HEK293 (cell line): Measurements from ENCODE around the gene BAIAP2.

Experiments used
- CTCF ChIA-PET: fragments of 350-600 bp; formaldehyde crosslinking; extraction: SDS; loops from one replicate; lab custom pipeline; 2021; ENCODE audit warnings: antibody characterized with exemption; lab: Yijun Ruan, JAX
- POLR2A ChIA-PET: fragments of 300-600 bp; formaldehyde crosslinking; extraction: SDS; loops from one replicate; lab custom pipeline; 2020; ENCODE audit warnings: antibody characterized with exemption, inconsistent platforms; lab: Yijun Ruan, JAX
- H3K27ac ChIP-seq: fragments of 200-500 bp; sonication (Bioruptor generic); 2 replicates; pipeline ENCODE4 v1.5.1; 2014; ENCODE audit warnings: low read depth, low read length, control low read depth, inconsistent platforms; ENCODE audit errors: extremely low read depth
- H3K36me3 ChIP-seq, 2 experiments: fragments of 200-500 bp in 1 of 2; sonication (Bioruptor generic) in 1 of 2; 1 replicate in 1 of 2; 2 replicates in 1 of 2; pipeline ENCODE4 v1.5.1; 2014 to 2017; ENCODE audit warnings: inconsistent platforms in 2 of 2, low read length in 2 of 2; ENCODE audit not compliant: control insufficient read depth in 2 of 2, insufficient read depth in 1 of 2
- H3K4me1 ChIP-seq: fragments of 200-500 bp; sonication (Bioruptor generic); 2 replicates; pipeline ENCODE4 v1.5.1; 2014; ENCODE audit warnings: mild to moderate bottlenecking, low read length, inconsistent platforms; ENCODE audit not compliant: control insufficient read depth, insufficient read depth
- H3K4me3 ChIP-seq: 2 replicates; pipeline ENCODE4 v1.5.1; 2011; ENCODE audit warnings: low read depth, mild to moderate bottlenecking, control low read depth, low read length, moderate library complexity
- H3K9me3 ChIP-seq: fragments of 200-500 bp; sonication (Bioruptor generic); 2 replicates; pipeline ENCODE4 v1.5.1; 2014; ENCODE audit warnings: low read depth, low read length, inconsistent platforms; ENCODE audit not compliant: control insufficient read depth, insufficient read depth
- GLIS1 ChIP-seq: fragments of 450-650 bp; formaldehyde crosslinking; IDR thresholded peaks from 2 replicates; pipeline ENCODE4 v1.5.1; 2016; ENCODE audit warnings: missing biosample characterization, missing genetic modification characterization
- KLF8 ChIP-seq: fragments of 450-650 bp; formaldehyde crosslinking; IDR thresholded peaks from 2 replicates; pipeline ENCODE4 v1.5.1; 2016; ENCODE audit warnings: missing biosample characterization, missing genetic modification characterization
- SCRT2 ChIP-seq: fragments of 450-650 bp; formaldehyde crosslinking; IDR thresholded peaks from 2 replicates; pipeline ENCODE4 v1.5.1; 2016; ENCODE audit warnings: missing biosample characterization, missing genetic modification characterization
- SETDB1 ChIP-seq: IDR thresholded peaks from one replicate; pipeline ENCODE4 v1.6.1; 2017; ENCODE audit warnings: mild to moderate bottlenecking, low read length, moderate library complexity, mixed read lengths; ENCODE audit not compliant: insufficient read length
- SP3 ChIP-seq: fragments of 450-650 bp; formaldehyde crosslinking; IDR thresholded peaks from 2 replicates; pipeline ENCODE4 v1.5.1; 2016; ENCODE audit warnings: missing biosample characterization, missing genetic modification characterization
- WT1 ChIP-seq: fragments of 450-650 bp; formaldehyde crosslinking; IDR thresholded peaks from 2 replicates; pipeline ENCODE4 v1.5.1; 2016; ENCODE audit warnings: missing biosample characterization, missing genetic modification characterization
- ZFHX2 ChIP-seq: fragments of 450-650 bp; formaldehyde crosslinking; conservative IDR thresholded peaks from 2 replicates; pipeline ENCODE4 v1.5.1; 2016; ENCODE audit warnings: missing biosample characterization, missing genetic modification characterization
- ZIC2 ChIP-seq: fragments of 450-650 bp; formaldehyde crosslinking; IDR thresholded peaks from 2 replicates; pipeline ENCODE4 v1.5.1; 2016; ENCODE audit warnings: missing biosample characterization, missing genetic modification characterization
- ZNF146 ChIP-seq: fragments of 450-650 bp; formaldehyde crosslinking; IDR thresholded peaks from 2 replicates; pipeline ENCODE4 v1.5.1; 2016; ENCODE audit warnings: missing biosample characterization, missing genetic modification characterization
- ZNF157 ChIP-seq: fragments of 450-650 bp; formaldehyde crosslinking; IDR thresholded peaks from 2 replicates; pipeline ENCODE4 v1.5.1; 2016; ENCODE audit warnings: missing biosample characterization, missing genetic modification characterization
- ZNF184 ChIP-seq: fragments of 450-650 bp; IDR thresholded peaks from 2 replicates; pipeline ENCODE4 v1.5.1; 2018; ENCODE audit warnings: missing biosample characterization, mild to moderate bottlenecking, missing genetic modification characterization
- ZNF274 ChIP-seq, 2 experiments: fragments of 200-500 bp in 1 of 2; fragments of 450-650 bp in 1 of 2; sonication (Bioruptor generic) in 1 of 2; formaldehyde crosslinking in 1 of 2; IDR thresholded peaks; 2 replicates each; pipeline versions ENCODE4 v1.5.1 to v1.6.1; 2014 to 2016; ENCODE audit warnings: borderline replicate concordance in 1 of 2, inconsistent platforms in 1 of 2, low read length in 1 of 2, missing biosample characterization in 1 of 2, missing genetic modification characterization in 1 of 2
- ZNF366 ChIP-seq: fragments of 450-650 bp; formaldehyde crosslinking; conservative IDR thresholded peaks from 2 replicates; pipeline ENCODE4 v1.5.1; 2016; ENCODE audit warnings: missing biosample characterization, missing genetic modification characterization
- ZNF426 ChIP-seq: fragments of 450-650 bp; formaldehyde crosslinking; IDR thresholded peaks from 2 replicates; pipeline ENCODE4 v1.5.1; 2017; ENCODE audit warnings: missing biosample characterization, missing genetic modification characterization, mild to moderate bottlenecking, inconsistent platforms, moderate library complexity
- ZNF837 ChIP-seq: fragments of 450-650 bp; formaldehyde crosslinking; IDR thresholded peaks from 2 replicates; pipeline ENCODE4 v1.5.1; 2016; ENCODE audit warnings: missing biosample characterization, missing genetic modification characterization
- ZNF843 ChIP-seq: fragments of 450-650 bp; formaldehyde crosslinking; IDR thresholded peaks from 2 replicates; pipeline ENCODE4 v1.5.1; 2016; ENCODE audit warnings: missing biosample characterization, missing genetic modification characterization
- ZSCAN23 ChIP-seq: fragments of 450-650 bp; formaldehyde crosslinking; IDR thresholded peaks from 2 replicates; pipeline ENCODE4 v1.5.1; 2016; ENCODE audit warnings: missing biosample characterization, missing genetic modification characterization
- ZXDB ChIP-seq: fragments of 450-650 bp; formaldehyde crosslinking; IDR thresholded peaks from 2 replicates; pipeline ENCODE4 v1.5.1; 2016; ENCODE audit warnings: missing biosample characterization, missing genetic modification characterization
- TF ChIP-seq, protein P1 (sequence below): fragments of 450-650 bp; formaldehyde crosslinking; IDR thresholded peaks from 2 replicates; pipeline ENCODE4 v1.5.1; 2016; ENCODE audit warnings: missing biosample characterization, missing genetic modification characterization, low read depth
- TF ChIP-seq, protein P2 (sequence below): IDR thresholded peaks from 2 replicates; pipeline ENCODE4 v1.6.1; 2011; ENCODE audit warnings: mild to moderate bottlenecking, low read depth, low read length, borderline replicate concordance
- TF ChIP-seq, protein P3 (sequence below): fragments of 450-650 bp; formaldehyde crosslinking; conservative IDR thresholded peaks from 2 replicates; pipeline ENCODE4 v1.5.1; 2016; ENCODE audit warnings: low read depth, missing biosample characterization, missing genetic modification characterization
- TF ChIP-seq, protein P4 (sequence below): sonication (generic); formaldehyde crosslinking; IDR thresholded peaks from 2 replicates; pipeline ENCODE4 v1.8.1; 2022; ENCODE audit warnings: mild to moderate bottlenecking, moderate library complexity, missing genetic modification reagents
- TF ChIP-seq, protein P5 (sequence below): fragments of 450-650 bp; formaldehyde crosslinking; IDR thresholded peaks from 2 replicates; pipeline ENCODE4 v1.5.1; 2017; ENCODE audit warnings: missing biosample characterization, missing genetic modification characterization

Gene BAIAP2

DNA sequence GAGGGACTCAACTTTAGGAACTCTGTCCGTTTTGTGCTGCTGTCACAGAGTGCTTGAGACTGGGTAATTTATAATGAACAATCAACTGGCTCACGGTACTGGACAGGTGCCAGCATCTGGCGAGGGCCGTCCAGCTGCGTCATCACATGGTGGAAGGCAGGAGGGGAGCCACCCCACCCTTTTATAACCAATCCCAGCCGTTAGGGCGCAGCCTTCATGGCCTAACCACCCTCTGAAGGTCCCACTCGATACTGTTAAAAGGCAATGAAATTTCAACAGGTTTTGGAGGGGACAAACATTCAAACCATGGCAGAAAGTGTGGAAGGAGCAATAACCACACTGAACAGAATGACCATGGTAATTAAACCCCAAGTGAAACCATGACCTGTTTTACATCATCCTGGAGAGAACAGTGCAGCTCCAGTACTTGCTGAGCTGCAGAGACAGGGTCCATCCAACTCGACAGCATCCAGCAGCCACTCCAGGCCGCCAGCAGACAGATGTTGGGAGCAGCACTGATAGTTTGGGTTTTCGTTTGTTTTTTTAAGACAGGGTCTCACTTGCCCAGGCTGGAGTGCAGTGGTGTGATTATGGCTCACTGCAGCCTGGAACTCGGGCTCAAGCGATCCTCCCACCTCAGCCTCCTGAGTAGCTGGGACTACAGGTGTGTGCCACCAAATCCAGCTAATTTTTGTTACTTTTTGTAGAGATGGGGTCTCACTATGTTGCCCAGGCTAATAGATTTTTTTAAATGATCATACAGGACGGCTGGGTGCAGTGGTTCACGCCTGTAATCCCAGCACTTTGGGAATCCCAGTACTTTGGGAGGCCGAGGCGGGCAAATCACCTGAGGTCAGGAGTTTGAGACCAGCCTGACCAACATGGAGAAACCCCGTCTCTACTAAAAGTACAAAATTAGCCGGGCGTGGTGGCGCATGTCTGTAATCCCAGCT is 32.3 kb upstream of the BAIAP2 start (continued):
- TF ChIP-seq, protein P1, sequence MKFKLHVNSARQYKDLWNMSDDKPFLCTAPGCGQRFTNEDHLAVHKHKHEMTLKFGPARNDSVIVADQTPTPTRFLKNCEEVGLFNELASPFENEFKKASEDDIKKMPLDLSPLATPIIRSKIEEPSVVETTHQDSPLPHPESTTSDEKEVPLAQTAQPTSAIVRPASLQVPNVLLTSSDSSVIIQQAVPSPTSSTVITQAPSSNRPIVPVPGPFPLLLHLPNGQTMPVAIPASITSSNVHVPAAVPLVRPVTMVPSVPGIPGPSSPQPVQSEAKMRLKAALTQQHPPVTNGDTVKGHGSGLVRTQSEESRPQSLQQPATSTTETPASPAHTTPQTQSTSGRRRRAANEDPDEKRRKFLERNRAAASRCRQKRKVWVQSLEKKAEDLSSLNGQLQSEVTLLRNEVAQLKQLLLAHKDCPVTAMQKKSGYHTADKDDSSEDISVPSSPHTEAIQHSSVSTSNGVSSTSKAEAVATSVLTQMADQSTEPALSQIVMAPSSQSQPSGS (tag by site-specific recombination), result 0 out of 2 replicates have a peak, but pooled peaks have one; percentile 46
- peak; percentile 84 for TF ChIP-seq ZNF366

DNA sequence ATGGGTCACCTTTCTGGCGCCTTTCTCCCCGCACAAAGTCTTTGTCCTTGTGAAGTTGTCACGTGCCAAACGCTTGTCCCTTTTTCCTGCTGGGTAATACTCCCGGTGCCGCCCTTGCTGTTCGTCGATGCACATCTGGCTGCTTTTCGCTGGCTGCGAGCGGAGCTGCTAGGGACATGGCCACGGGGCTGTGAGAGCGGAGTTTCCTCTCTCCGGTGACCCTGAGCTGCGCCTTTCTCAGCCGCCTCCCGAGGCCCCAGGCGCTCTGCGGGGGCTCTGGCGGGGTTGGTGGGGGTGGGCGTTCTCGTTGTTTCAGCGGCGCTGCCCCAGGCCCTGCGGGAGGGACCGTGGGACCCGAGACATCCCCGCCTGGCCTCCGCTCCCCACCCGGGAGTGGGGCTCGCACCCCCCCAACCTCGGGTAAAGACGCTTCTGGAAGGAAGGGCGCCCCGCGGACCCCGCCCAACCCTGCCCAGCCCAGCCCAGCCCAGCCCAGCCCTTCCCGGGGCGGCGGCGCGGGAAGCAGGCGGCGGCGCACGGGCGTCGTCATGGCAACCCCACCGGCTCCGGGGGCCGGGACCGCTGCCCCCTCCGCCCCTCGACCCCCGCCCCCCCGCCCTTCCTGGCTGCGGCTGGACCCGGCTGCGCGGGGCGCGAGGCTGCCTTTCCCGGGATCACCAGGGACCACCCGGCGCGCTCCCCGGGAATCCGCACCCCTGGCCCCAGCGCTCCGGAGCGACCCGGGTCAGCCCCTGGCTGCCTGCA is 31.1 kb upstream of the BAIAP2 start:
- POLR2A ChIA-PET, result interaction anchor here (1.3 to 2.7 kb wide), 2 partner anchors 10 to 20 kb away, joined by 4 to 6 read pairs; no protein-coding TSS in a partner anchor
- Histone ChIP-seq H3K27ac (no peak overlapping the region), H3K4me1 (peaks cover 10% of the 10 kb centered on the region), H3K36me3 (peaks cover 0 to 15% of the 10 kb centered on the region in 2 experiments; a peak in 1 of 3 replicates), H3K9me3 (no peaks in the 10 kb centered on the region), H3K4me3 (peak overlapping the region; percentile 32)
- CTCF ChIA-PET, result interaction anchor here (0.6 to 0.8 kb wide), 4 partner anchors 18 to 481 kb away, joined by 3 to 4 read pairs (median 3); no protein-coding TSS in a partner anchor
- TF ChIP-seq, protein P2, sequence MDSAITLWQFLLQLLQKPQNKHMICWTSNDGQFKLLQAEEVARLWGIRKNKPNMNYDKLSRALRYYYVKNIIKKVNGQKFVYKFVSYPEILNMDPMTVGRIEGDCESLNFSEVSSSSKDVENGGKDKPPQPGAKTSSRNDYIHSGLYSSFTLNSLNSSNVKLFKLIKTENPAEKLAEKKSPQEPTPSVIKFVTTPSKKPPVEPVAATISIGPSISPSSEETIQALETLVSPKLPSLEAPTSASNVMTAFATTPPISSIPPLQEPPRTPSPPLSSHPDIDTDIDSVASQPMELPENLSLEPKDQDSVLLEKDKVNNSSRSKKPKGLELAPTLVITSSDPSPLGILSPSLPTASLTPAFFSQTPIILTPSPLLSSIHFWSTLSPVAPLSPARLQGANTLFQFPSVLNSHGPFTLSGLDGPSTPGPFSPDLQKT, result no peak
- no peak for TF ChIP-seq ZNF837 (tag by site-specific recombination)
- TF ChIP-seq ZXDB (tag by site-specific recombination), result no peak
- no peak for TF ChIP-seq ZNF274 (IDR thresholded peaks at IDR 0.05; ENCODE audit: low read length)
- no peak for TF ChIP-seq ZNF274 (tag by site-specific recombination; IDR thresholded peaks at IDR 0.05; ENCODE audit: borderline replicate concordance)
- no peak for TF ChIP-seq KLF8 (tag by site-specific recombination)
- 0 out of 2 replicates have a peak, but pooled peaks have one; percentile 16 for TF ChIP-seq WT1 (tag by site-specific recombination)
- TF ChIP-seq GLIS1 (tag by site-specific recombination), result peak; percentile 52
- peak; percentile 74 for TF ChIP-seq ZFHX2 (tag by site-specific recombination)
- TF ChIP-seq ZSCAN23 (tag by site-specific recombination), result no peak
- no peak for TF ChIP-seq SCRT2 (tag by site-specific recombination)
- TF ChIP-seq ZNF426 (tag by site-specific recombination), result no peak
- TF ChIP-seq ZIC2 (tag by site-specific recombination), result peak; percentile 39
- no peak for TF ChIP-seq ZNF157 (tag by site-specific recombination)
- TF ChIP-seq SETDB1, result no peak
- TF ChIP-seq ZNF843 (tag by site-specific recombination), result no peak
- peak; percentile 100 for TF ChIP-seq ZNF146 (tag by site-specific recombination)
- TF ChIP-seq SP3, result 0 out of 2 replicates have a peak, but pooled peaks have one; percentile 34
- TF ChIP-seq, protein P3, sequence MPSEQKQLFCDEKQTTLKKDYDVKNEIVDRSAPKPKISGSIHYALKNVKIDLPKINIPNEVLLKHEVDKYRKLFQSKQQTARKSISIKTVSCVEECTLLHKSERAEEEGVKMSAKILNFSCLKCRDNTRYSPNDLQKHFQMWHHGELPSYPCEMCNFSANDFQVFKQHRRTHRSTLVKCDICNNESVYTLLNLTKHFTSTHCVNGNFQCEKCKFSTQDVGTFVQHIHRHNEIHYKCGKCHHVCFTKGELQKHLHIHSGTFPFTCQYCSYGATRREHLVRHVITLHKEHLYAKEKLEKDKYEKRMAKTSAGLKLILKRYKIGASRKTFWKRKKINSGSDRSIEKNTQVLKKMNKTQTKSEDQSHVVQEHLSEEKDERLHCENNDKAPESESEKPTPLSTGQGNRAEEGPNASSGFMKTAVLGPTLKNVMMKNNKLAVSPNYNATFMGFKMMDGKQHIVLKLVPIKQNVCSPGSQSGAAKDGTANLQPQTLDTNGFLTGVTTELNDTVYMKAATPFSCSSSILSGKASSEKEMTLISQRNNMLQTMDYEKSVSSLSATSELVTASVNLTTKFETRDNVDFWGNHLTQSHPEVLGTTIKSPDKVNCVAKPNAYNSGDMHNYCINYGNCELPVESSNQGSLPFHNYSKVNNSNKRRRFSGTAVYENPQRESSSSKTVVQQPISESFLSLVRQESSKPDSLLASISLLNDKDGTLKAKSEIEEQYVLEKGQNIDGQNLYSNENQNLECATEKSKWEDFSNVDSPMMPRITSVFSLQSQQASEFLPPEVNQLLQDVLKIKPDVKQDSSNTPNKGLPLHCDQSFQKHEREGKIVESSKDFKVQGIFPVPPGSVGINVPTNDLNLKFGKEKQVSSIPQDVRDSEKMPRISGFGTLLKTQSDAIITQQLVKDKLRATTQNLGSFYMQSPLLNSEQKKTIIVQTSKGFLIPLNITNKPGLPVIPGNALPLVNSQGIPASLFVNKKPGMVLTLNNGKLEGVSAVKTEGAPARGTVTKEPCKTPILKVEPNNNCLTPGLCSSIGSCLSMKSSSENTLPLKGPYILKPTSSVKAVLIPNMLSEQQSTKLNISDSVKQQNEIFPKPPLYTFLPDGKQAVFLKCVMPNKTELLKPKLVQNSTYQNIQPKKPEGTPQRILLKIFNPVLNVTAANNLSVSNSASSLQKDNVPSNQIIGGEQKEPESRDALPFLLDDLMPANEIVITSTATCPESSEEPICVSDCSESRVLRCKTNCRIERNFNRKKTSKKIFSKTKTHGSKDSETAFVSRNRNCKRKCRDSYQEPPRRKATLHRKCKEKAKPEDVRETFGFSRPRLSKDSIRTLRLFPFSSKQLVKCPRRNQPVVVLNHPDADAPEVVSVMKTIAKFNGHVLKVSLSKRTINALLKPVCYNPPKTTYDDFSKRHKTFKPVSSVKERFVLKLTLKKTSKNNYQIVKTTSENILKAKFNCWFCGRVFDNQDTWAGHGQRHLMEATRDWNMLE (tag by site-specific recombination), result no peak
- TF ChIP-seq ZNF184, result no peak
- TF ChIP-seq, protein P4, sequence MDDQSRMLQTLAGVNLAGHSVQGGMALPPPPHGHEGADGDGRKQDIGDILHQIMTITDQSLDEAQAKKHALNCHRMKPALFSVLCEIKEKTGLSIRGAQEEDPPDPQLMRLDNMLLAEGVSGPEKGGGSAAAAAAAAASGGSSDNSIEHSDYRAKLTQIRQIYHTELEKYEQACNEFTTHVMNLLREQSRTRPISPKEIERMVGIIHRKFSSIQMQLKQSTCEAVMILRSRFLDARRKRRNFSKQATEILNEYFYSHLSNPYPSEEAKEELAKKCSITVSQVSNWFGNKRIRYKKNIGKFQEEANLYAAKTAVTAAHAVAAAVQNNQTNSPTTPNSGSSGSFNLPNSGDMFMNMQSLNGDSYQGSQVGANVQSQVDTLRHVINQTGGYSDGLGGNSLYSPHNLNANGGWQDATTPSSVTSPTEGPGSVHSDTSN (CRISPR knock-in tag), result no peak
- TF ChIP-seq, protein P5, sequence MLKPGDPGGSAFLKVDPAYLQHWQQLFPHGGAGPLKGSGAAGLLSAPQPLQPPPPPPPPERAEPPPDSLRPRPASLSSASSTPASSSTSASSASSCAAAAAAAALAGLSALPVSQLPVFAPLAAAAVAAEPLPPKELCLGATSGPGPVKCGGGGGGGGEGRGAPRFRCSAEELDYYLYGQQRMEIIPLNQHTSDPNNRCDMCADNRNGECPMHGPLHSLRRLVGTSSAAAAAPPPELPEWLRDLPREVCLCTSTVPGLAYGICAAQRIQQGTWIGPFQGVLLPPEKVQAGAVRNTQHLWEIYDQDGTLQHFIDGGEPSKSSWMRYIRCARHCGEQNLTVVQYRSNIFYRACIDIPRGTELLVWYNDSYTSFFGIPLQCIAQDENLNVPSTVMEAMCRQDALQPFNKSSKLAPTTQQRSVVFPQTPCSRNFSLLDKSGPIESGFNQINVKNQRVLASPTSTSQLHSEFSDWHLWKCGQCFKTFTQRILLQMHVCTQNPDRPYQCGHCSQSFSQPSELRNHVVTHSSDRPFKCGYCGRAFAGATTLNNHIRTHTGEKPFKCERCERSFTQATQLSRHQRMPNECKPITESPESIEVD (tag by site-specific recombination), result no peak
